HepG2 (cell line): Measurements from ENCODE around the gene IFT52. TPM values are rescaled to one million over a fixed set of nuclear protein-coding genes. Genes with fewer than 3 reads are reported as not detected.
A peak's percentile ranks its signal among the peaks of the same experiment; 100 is the strongest.

Experiments used
- ARNT2 ChIP-seq: sonication (generic); formaldehyde crosslinking; IDR thresholded peaks from 2 replicates; pipeline ENCODE4 v1.8.0; 2022; ENCODE audit warnings: mild to moderate bottlenecking, low read depth, missing genetic modification reagents, moderate library complexity
- KIAA2018 ChIP-seq: sonication (generic); formaldehyde crosslinking; IDR thresholded peaks from 2 replicates; pipeline ENCODE4 v1.5.0; 2020; ENCODE audit warnings: mild to moderate bottlenecking, missing genetic modification reagents, borderline replicate concordance
- MAFF ChIP-seq: IDR thresholded peaks from 2 replicates; pipeline ENCODE4 v1.6.1; 2011; ENCODE audit warnings: low read depth, low read length, improper control_type of control experiment
- NKX3-1 ChIP-seq: sonication (generic); formaldehyde crosslinking; IDR thresholded peaks from 2 replicates; pipeline ENCODE4 v1.5.0; 2020; ENCODE audit warnings: missing genetic modification reagents
- NR3C1 ChIP-seq: sonication (generic); formaldehyde crosslinking; IDR thresholded peaks from 2 replicates; pipeline ENCODE4 v1.4.0; 2020; ENCODE audit warnings: missing genetic modification reagents
- PHF21A ChIP-seq: sonication (generic); formaldehyde crosslinking; IDR thresholded peaks from 2 replicates; pipeline ENCODE4 v1.5.0; 2020; ENCODE audit warnings: mild to moderate bottlenecking, missing genetic modification reagents
- SMAD1 ChIP-seq: sonication (generic); formaldehyde crosslinking; IDR thresholded peaks from 2 replicates; pipeline ENCODE4 v1.4.0; 2020; ENCODE audit warnings: missing genetic modification reagents, low read depth, mild to moderate bottlenecking, borderline replicate concordance
- SP2 ChIP-seq: sonication (generic); formaldehyde crosslinking; IDR thresholded peaks from 2 replicates; pipeline ENCODE4 v1.5.1; 2020; ENCODE audit warnings: mild to moderate bottlenecking, missing genetic modification reagents
- TARDBP ChIP-seq: sonication (generic); formaldehyde crosslinking; IDR thresholded peaks from 2 replicates; pipeline ENCODE4 v1.8.0; 2022; ENCODE audit warnings: mild to moderate bottlenecking, missing genetic modification reagents
- YEATS4 ChIP-seq: sonication (generic); formaldehyde crosslinking; IDR thresholded peaks from 2 replicates; pipeline ENCODE4 v1.4.0; 2020; ENCODE audit warnings: missing genetic modification reagents, borderline replicate concordance
- ZNF296 ChIP-seq: sonication (generic); formaldehyde crosslinking; conservative IDR thresholded peaks from 2 replicates; pipeline ENCODE4 v1.5.0; 2020; ENCODE audit warnings: mild to moderate bottlenecking, missing genetic modification reagents
- ZNF326 ChIP-seq: sonication (generic); formaldehyde crosslinking; IDR thresholded peaks from 2 replicates; pipeline ENCODE4 v1.4.0; 2020; ENCODE audit warnings: missing genetic modification reagents, borderline replicate concordance
- ZNF687 ChIP-seq: sonication (generic); formaldehyde crosslinking; IDR thresholded peaks from 2 replicates; pipeline ENCODE4 v1.5.1; 2020; ENCODE audit warnings: mild to moderate bottlenecking, missing genetic modification reagents, moderate library complexity
- ZNF790 ChIP-seq: sonication (generic); formaldehyde crosslinking; IDR thresholded peaks from 2 replicates; pipeline ENCODE4 v1.8.0; 2022; ENCODE audit warnings: missing genetic modification reagents, mild to moderate bottlenecking, borderline replicate concordance
- polyA plus RNA-seq, 8 experiments: library from polyadenylated mRNA; depleted of rRNA in 3 of 8; stranded (reverse) in 7 of 8; unstranded in 1 of 8; fragments of >200 nt; fragmentation: Illumina TruSeq in 4 of 8; extraction: Trizol in 4 of 8; gene quantifications; 2 replicates each; pipeline versions ENCODE4 v1.2.1 to v1.2.3, GENCODE V29; 2011 to 2016; ENCODE audit warnings: low read depth in 4 of 8, missing spikeins in 1 of 8, mixed read lengths in 1 of 8; ENCODE audit not compliant: insufficient read depth in 1 of 8
- total RNA-seq, 5 experiments: library from RNA; depleted of rRNA; stranded (reverse); fragments of >200 nt; fragmentation: Illumina TruSeq; extraction: Trizol; gene quantifications; 2 replicates each; pipeline ENCODE4 v1.2.3, GENCODE V29; 2016; ENCODE audit warnings: low read depth in 1 of 5
- TF ChIP-seq, protein P1 (sequence below): sonication (generic); formaldehyde crosslinking; IDR thresholded peaks from 2 replicates; pipeline ENCODE4 v1.8.0; 2022; ENCODE audit warnings: mild to moderate bottlenecking, missing genetic modification reagents, moderate library complexity

IFT52 gene
- total and polyA plus RNA-seq, 2 of the 13 experiments (the other 11 are each of a cell fraction or from before 2014, with no cell fraction given) = 48.0 to 64.0 TPM

GRCh38 chr20:43583982-43584432 lies 6.7 kb upstream of the IFT52 start (continued):
- TF ChIP-seq KIAA2018 (CRISPR knock-in tag) = no peak
- no peak for TF ChIP-seq ZNF687 (CRISPR knock-in tag)
- no peak for TF ChIP-seq SMAD1
- no peak for TF ChIP-seq ZNF296 (CRISPR knock-in tag)
- no peak for TF ChIP-seq ZNF790 (CRISPR knock-in tag)
- peak; percentile 43; the same call in 1 of the 2 replicates for TF ChIP-seq YEATS4 (CRISPR knock-in tag)
- no peak for TF ChIP-seq NKX3-1 (CRISPR knock-in tag)
- no peak for TF ChIP-seq MAFF
- TF ChIP-seq SP2 = no peak
- peak; percentile 46 for TF ChIP-seq TARDBP (CRISPR knock-in tag)
- TF ChIP-seq, protein P1, sequence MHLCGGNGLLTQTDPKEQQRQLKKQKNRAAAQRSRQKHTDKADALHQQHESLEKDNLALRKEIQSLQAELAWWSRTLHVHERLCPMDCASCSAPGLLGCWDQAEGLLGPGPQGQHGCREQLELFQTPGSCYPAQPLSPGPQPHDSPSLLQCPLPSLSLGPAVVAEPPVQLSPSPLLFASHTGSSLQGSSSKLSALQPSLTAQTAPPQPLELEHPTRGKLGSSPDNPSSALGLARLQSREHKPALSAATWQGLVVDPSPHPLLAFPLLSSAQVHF = no peak
- TF ChIP-seq ARNT2 (CRISPR knock-in tag) = no peak
- TF ChIP-seq PHF21A (CRISPR knock-in tag) = peak; percentile 69; the same call in 1 of the 2 replicates
- TF ChIP-seq ZNF326 (CRISPR knock-in tag) = no peak
- TF ChIP-seq NR3C1 (CRISPR knock-in tag) = no peak
